RWPE2 (cell line): ENCODE data around the gene ERBB4.

ENCODE experiments used
- ATAC-seq: fragments of 200-7000 bp; cut with Tn5 transposase; 3 replicates; pipeline ENCODE4 v1.9.1; 2021; ENCODE audit warnings: low read depth
- DNase-seq: peaks from one replicate; pipeline ENCODE4 v3.0.0-alpha.2; 2020; ENCODE audit warnings: low spot score
- H3K27ac ChIP-seq: fragments of 450-650 bp; 2 replicates; pipeline ENCODE4 v1.5.1; 2017; ENCODE audit warnings: mild to moderate bottlenecking; ENCODE audit not compliant: poor library complexity, severe bottlenecking
- H3K27me3 ChIP-seq: fragments of 250-450 bp; sonication (Bioruptor Pico); 2 replicates; pipeline ENCODE4 v1.5.1; 2021; ENCODE audit warnings: mild to moderate bottlenecking, moderate library complexity; ENCODE audit not compliant: insufficient read depth, poor library complexity, severe bottlenecking
- H3K36me3 ChIP-seq: fragments of 250-450 bp; sonication (Bioruptor Pico); 2 replicates; pipeline ENCODE4 v1.5.1; 2020; ENCODE audit warnings: low read depth, mild to moderate bottlenecking, moderate library complexity
- H3K4me1 ChIP-seq: fragments of 250-450 bp; sonication (Bioruptor Pico); 2 replicates; pipeline ENCODE4 v1.5.1; 2021; ENCODE audit warnings: mild to moderate bottlenecking, moderate library complexity; ENCODE audit not compliant: insufficient read depth, poor library complexity, severe bottlenecking
- H3K4me3 ChIP-seq: fragments of 250-450 bp; sonication (Bioruptor Pico); 2 replicates; pipeline ENCODE4 v1.5.1; 2021; ENCODE audit warnings: mild to moderate bottlenecking, moderate library complexity; ENCODE audit not compliant: severe bottlenecking
- H3K9me3 ChIP-seq: fragments of 250-450 bp; sonication (Bioruptor Pico); 2 replicates; pipeline ENCODE4 v1.5.1; 2021; ENCODE audit warnings: mild to moderate bottlenecking, moderate library complexity; ENCODE audit not compliant: severe bottlenecking
- TF ChIP-seq, protein P1 (sequence below): fragments of 450-650 bp; IDR thresholded peaks from one replicate; pipeline ENCODE4 v1.5.1; 2017; ENCODE audit warnings: mild to moderate bottlenecking, moderate library complexity; ENCODE audit not compliant: poor library complexity, severe bottlenecking

The ERBB4 gene

GRCh38 chr2:212534336-212534735, 4.3 kb downstream of the ERBB4 start:
- H3K4me1 ChIP-seq: no peaks in the 10 kb centered on the region
- DNase-seq (no peak), ATAC-seq (no peak)
- peaks cover 52% of the 10 kb centered on the region for H3K27me3 ChIP-seq
- no peak overlapping the region for H3K4me3 ChIP-seq
- no peak overlapping the region for H3K27ac ChIP-seq
- H3K9me3 ChIP-seq: no peaks in the 10 kb centered on the region
- TF ChIP-seq, protein P1, sequence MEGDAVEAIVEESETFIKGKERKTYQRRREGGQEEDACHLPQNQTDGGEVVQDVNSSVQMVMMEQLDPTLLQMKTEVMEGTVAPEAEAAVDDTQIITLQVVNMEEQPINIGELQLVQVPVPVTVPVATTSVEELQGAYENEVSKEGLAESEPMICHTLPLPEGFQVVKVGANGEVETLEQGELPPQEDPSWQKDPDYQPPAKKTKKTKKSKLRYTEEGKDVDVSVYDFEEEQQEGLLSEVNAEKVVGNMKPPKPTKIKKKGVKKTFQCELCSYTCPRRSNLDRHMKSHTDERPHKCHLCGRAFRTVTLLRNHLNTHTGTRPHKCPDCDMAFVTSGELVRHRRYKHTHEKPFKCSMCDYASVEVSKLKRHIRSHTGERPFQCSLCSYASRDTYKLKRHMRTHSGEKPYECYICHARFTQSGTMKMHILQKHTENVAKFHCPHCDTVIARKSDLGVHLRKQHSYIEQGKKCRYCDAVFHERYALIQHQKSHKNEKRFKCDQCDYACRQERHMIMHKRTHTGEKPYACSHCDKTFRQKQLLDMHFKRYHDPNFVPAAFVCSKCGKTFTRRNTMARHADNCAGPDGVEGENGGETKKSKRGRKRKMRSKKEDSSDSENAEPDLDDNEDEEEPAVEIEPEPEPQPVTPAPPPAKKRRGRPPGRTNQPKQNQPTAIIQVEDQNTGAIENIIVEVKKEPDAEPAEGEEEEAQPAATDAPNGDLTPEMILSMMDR: no peak
- no peaks in the 10 kb centered on the region for H3K36me3 ChIP-seq

DNA sequence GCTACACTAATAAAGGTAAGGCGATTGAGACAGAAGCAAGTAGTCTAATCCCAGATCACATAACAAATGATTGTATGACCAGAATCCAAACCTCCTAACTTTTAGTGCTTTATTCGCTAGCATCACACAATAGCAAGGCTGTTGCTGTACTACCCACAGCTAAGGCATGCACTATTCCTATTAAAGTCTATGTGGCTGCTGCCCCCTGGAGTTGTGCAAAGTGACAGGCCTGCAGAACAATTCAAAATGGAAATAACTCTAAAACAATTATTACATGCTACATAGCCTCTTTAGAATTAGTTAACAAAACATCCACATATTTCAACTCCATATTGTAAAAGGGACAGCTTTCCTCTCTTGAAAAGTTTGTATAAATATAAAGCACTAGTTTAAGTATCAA, 6.0 kb downstream of the ERBB4 start:
- ATAC-seq: no peak
- peaks cover 40% of the 10 kb centered on the region for H3K27me3 ChIP-seq

GRCh38 chr2:212532087-212532486, 6.5 kb downstream of the ERBB4 start:
- DNase-seq (no peak), ATAC-seq (no peak)
- no peaks in the 10 kb centered on the region for H3K9me3 ChIP-seq
- no peak overlapping the region for H3K4me3 ChIP-seq
- no peaks in the 10 kb centered on the region for H3K4me1 ChIP-seq
- H3K36me3 ChIP-seq: no peaks in the 10 kb centered on the region
- H3K27me3 ChIP-seq: peaks cover 35% of the 10 kb centered on the region
- H3K27ac ChIP-seq: no peak overlapping the region
- TF ChIP-seq, protein P1: no peak

More for the DNA sequence above, 6.0 kb downstream of the ERBB4 start:
- Histone ChIP-seq H3K36me3 (no peaks in the 10 kb centered on the region), H3K9me3 (no peaks in the 10 kb centered on the region), H3K4me3 (no peak overlapping the region), H3K4me1 (no peaks in the 10 kb centered on the region), H3K27ac (no peak overlapping the region)
- DNase-seq: no peak
- TF ChIP-seq, protein P1: no peak

- no peaks in the 10 kb centered on the region for H3K9me3 ChIP-seq
- no peak for DNase-seq
- H3K27me3 ChIP-seq: peaks cover 29% of the 10 kb centered on the region
- no peaks in the 10 kb centered on the region for H3K4me1 ChIP-seq
- TF ChIP-seq, protein P1: no peak
- no peak overlapping the region for H3K27ac ChIP-seq
- H3K36me3 ChIP-seq: no peaks in the 10 kb centered on the region
- H3K4me3 ChIP-seq: no peak overlapping the region
- ATAC-seq: no peak
Observed at GRCh38 chr2:212531499-212531898, 7.1 kb downstream of the ERBB4 start.

DNA sequence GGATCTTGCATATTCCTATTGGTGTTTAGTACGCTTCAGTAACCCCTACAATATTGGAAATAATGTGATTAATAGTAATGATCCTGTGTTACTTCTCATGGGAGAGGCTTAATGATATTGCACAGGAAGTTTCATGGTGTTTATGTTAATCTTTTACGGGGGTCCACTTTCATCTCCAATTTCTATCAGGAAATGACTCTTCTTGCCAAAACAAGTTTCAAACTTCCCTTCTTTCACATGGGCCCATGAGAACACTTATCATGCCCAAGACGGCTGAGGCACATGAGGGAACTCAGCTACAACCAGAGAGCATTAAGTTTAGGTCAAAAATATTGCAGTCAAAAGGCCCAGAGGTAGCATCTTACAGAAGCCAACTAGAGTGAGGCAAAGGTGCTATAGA, 7.6 kb downstream of the ERBB4 start:
- H3K9me3 ChIP-seq: no peaks in the 10 kb centered on the region
- no peaks in the 10 kb centered on the region for H3K4me1 ChIP-seq
- H3K36me3 ChIP-seq: no peaks in the 10 kb centered on the region
- no peak overlapping the region for H3K4me3 ChIP-seq
- DNase-seq (no peak), ATAC-seq (no peak)
- H3K27ac ChIP-seq: no peak overlapping the region
- H3K27me3 ChIP-seq: peaks cover 24% of the 10 kb centered on the region
- TF ChIP-seq, protein P1: no peak
